Myocyte (in vitro differentiated cells): Measurements from ENCODE around the gene FIGNL2. TPM values are rescaled to one million over a fixed set of nuclear protein-coding genes. Genes with fewer than 3 reads are reported as not detected.

Experiments
- DNase-seq: peaks from one replicate; pipeline ENCODE4 v3.0.0-alpha.2; 2012; ENCODE audit warnings: low read depth
- total RNA-seq: library from RNA; depleted of rRNA; stranded (reverse); fragments of >200 nt; gene quantifications from 2 replicates; pipeline ENCODE4 v1.2.3, GENCODE V29; 2014

The FIGNL2 gene
- total RNA-seq, 1 donor from 2014 or later = 0.11 TPM

DNA sequence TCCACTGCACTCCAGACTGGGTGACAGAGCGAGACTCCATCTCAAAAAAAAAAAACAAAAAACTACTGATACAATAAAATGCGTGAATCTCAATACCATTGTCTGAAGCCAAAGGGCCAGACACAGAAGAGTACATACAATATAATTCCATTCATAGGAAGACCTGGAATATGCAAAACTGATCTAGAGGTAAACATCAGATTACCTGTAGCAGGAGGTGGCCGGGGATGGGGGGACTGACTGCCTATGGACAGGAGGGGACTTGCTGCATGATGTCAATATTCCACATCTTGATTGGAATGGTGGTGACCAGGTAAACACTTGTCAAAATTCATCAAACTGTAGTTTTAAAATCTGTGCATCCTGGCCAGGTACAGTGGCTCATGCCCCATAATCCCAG, 12.5 kb upstream of the FIGNL2 start:
- no peak for DNase-seq

DNA sequence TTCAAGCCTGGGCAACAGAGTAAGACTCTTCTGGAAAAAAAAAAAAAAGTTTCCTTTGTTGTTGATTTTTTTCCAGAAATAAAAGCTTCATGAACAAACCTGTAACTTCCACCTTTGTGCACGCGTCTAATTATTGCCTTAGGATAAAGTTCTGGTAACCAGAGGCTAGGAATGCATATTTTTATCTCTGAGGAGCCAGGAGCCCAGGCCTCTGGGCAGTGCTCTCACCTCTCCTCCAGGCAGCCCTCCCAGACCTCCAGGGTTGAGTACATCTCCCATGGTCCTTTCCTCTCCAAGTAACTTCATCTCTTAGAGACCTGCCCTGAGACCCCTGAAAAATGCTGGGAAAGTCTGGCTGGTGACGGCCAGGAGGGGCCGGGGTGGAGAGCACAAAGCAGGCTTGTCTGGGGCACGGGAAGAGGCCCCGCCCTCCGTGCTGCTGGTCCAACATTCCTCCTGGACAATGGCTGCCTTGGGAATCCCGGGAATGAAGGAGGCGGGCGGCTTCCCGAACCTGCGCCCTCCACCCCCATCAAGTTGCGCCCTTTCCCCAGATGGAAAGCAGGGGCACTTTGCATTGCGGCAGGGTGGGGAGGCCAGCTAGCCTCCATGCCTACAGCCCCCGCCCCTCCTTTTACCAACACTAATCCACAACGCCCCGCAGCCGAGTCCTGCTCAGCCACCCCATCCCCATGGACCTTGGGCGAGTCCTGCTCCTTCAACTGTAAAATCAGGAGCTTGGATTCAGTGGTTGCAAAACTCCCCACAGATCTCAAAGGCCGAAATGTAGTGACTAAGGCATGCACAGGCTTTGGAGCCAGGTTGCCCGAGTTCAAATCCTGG, 7.3 kb upstream of the FIGNL2 start:
- peak; percentile 45 for DNase-seq

DNA sequence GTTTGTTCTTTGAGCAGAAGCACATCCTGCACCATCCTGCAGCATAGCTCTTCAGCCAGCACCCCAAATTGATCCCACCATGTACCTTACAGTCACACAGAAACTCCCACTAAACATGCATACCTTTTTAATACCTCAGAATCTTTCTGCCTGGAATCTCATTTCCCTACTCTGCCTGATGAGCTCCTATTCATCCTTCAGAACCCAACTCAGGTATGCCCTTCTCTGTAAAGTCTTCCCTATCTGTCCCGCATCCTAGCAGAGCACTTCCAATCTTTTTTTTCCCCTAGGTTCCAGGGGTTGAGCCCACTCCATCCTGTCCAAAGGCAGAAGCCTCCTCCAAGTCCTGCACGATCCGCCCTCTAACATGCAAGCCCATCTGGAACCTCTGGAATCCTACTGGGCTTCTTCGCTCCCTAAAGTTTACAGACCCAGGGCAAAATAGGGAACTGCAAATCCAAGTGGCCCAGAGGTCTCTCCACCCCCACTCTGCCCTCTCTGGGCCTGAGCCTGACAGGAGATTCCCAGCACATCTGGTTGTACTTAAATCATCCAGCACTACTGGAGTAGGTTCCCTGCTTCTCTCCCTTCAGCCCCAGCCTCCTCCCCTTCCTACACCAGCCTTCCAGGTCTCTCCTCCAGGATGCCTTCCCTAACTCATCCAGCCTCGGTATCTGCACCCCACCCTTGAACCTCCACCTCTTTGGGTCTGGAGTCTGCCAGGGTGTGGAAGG, 4.1 kb upstream of the FIGNL2 start:
- DNase-seq = no peak

GRCh38 chr12:51851413-51852124, 3.1 kb upstream of the FIGNL2 start:
- no peak for DNase-seq

DNA sequence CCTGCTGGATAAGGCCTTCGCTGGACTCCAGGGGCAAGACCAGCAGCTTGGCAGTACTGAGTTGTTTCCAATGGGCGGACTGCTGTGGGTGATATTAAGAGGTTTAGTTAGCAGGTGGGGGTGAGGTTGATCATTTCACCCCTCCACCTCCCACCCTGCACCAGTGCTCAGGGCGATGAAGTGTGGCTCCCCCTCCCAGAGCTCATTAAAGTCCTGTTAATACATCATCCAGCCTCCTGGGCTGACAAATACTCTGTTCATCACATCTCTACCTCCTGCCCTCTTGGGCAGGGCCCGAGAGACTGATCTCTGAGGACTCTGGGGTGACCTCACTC, 2.4 kb upstream of the FIGNL2 start:
- no peak for DNase-seq

GRCh38 chr12:51850081-51850964, 1.8 kb upstream of the FIGNL2 start:
- DNase-seq = no peak

GRCh38 chr12:51848841-51849735, 570 bp upstream of the FIGNL2 start:
- DNase-seq = no peak

DNA sequence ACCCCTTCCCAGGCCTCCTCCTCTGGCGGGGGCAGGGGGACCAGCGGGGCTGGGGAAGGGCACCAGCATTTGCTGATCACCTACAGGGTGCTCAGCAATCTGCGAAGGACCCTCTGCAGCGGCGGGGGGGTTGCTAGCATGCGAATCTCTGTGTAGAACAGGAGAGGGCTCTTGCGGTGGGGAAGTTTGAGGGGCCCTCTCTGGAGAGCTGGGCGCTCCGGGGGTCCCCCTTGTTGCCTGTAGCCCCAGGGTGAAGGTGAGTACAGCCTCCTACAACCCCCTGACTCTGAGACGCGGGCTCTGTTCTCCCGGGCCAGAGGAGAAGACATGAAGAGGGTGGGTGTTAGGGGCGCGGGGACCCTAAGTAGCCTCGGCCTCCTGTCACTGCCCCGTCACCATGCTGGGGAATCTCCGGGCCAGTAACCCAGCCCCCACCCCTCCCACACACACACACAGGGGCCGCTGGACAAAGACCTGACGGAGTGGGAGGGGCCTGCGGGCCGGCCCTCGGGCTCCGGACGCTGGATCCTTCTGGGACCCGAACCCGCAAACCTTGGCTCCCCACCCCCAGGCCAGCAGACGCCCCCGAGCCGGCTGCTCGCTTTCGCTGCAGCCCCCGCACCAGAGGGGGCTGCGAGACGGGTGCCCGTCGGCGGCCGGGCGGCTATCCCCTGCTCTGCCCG, 734 bp downstream of the FIGNL2 start:
- DNase-seq = no peak

- DNase-seq = peak; percentile 26
Measured at GRCh38 chr12:51846911-51847642, 1.4 kb downstream of the FIGNL2 start.

- DNase-seq = no peak
Measured at GRCh38 chr12:51846271-51846691, 2.2 kb downstream of the FIGNL2 start.

GRCh38 chr12:51845482-51845881, 3.0 kb downstream of the FIGNL2 start:
- no peak for DNase-seq

GRCh38 chr12:51844854-51845253, 3.7 kb downstream of the FIGNL2 start:
- DNase-seq = no peak

- DNase-seq = peak; percentile 27
Measured at GRCh38 chr12:51841727-51842126, 6.8 kb downstream of the FIGNL2 start.

- DNase-seq = no peak
Measured at GRCh38 chr12:51840966-51841365, 7.6 kb downstream of the FIGNL2 start.

- DNase-seq = peak; percentile 86
Measured at GRCh38 chr12:51839310-51839947, 9.1 kb downstream of the FIGNL2 start.

DNA sequence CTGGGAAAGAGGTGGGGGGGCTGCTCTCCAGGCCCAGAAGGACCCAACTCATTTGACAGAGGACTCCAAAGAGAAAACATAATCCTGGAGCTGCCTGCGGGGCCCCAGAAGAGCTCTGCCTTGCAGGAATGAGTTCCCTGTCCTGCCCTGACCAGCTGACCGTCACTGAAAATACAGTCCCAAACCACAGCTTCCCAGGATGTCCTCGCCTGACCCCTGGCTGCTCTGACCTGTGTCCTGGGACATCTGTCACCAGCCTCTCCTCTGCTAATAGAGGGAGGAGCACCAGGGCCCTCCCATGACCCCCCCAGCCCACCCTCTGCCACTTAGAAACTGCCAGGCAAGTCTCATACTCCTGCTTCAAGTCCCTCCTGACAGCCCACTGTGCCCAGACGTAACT, 9.8 kb downstream of the FIGNL2 start:
- peak; percentile 93 for DNase-seq

DNA sequence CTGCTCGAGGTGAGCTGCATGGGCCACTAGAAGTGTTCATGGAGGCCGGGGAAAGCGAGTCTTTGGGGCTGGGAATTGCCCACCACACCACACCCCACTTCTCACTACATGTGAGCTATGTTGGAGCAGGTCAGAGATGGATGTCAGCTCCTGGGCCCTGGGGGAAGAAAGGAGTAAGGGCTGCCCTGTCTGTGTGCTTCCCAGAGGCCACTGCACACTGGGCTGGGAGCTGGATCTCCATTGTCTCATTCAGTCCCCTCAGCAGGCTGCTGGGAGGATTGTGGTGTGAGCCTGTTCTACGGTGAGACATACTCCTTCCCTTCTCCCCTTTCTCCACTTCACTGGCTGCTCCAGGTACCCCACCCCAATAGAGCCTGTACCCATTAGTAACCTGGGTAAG, 10.5 kb downstream of the FIGNL2 start:
- DNase-seq = peak; percentile 27

- no peak for DNase-seq
Measured at GRCh38 chr12:51837286-51837685, 11.2 kb downstream of the FIGNL2 start.
